ENCODE measurements around the gene STK17B.

GRCh38 chr2:196108604-196109003 is 62.8 kb downstream of the STK17B start:
- TF ChIP-seq CTCF (conservative IDR thresholded peaks at IDR 0.05 in 1 of 2, IDR thresholded peaks at IDR 0.05 in 1 of 2; ENCODE audit: low read depth in 1 of 2, low read length in 2 of 2) (no peak), EZH2 (IDR thresholded peaks at IDR 0.05; ENCODE audit: low read length, missing control alignments) (no peak)

Measured in fibroblast of lung (primary cell).